OCI-M2 (cell line): ENCODE data around the gene EAF1.
"Not testable (repeated sequence)": the region's sequence is repeated elsewhere in the genome, so short reads cannot be mapped to it uniquely, and the experiment has no call there.

Experiments used
- DNase-seq: peaks from one replicate; lab custom pipeline; 2025; ENCODE audit not compliant: unreplicated experiment; lab: John Stamatoyannopoulos, UW

EAF1 gene

GRCh38 chr3:15427182-15427880 is at the start of gene EAF1, which contains the start of gene METTL6:
Gene EAF1, plus strand, starts transcription at chr3:15427598. Its CDS starts 182 bp downstream, at chr3:15427780.
Gene METTL6, minus strand, starts transcription at chr3:15427544. Its CDS starts 1,033 bp downstream, at chr3:15426511.
- DNase-seq: peak; percentile 43

DNA sequence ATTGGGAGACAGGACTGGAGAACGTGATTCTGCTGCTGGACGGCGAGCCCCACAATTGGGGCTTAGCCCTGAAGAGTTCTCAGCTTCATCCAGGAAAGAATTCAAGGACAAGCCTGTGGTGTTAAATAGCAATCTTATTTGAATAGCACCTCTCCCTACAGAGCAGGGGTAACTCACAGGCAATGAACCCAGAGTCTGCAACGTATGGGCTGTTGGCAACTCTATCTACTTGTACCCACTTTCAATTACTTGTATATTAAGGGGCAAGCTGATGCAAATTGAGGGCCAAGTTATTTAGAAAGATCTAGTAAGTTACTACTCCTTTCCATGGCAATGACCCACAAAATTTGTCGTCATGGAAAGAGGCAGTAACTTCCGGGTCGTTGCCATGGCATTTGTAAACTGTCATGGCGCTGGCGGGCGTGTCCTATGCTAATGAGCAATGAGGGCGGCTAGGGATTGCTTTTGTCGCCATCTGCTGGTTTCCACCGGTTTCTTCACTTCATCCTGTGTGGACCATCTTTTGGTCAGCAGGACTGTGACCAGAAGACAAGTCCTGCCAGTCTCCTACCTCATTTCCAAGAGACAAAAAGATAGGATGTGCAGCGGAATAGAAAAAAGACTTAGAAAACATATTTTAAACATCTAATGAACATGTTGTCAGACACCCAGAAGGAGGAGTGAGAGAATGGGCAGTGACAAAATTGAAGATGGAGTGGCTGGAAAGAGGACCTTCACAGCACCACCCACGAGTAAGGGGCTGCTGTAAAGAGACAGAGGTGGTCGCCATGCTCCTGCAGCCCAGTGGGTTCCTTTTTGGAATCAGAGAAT is 49.2 kb upstream of the EAF1 start:
- DNase-seq: peak; percentile 73

DNA sequence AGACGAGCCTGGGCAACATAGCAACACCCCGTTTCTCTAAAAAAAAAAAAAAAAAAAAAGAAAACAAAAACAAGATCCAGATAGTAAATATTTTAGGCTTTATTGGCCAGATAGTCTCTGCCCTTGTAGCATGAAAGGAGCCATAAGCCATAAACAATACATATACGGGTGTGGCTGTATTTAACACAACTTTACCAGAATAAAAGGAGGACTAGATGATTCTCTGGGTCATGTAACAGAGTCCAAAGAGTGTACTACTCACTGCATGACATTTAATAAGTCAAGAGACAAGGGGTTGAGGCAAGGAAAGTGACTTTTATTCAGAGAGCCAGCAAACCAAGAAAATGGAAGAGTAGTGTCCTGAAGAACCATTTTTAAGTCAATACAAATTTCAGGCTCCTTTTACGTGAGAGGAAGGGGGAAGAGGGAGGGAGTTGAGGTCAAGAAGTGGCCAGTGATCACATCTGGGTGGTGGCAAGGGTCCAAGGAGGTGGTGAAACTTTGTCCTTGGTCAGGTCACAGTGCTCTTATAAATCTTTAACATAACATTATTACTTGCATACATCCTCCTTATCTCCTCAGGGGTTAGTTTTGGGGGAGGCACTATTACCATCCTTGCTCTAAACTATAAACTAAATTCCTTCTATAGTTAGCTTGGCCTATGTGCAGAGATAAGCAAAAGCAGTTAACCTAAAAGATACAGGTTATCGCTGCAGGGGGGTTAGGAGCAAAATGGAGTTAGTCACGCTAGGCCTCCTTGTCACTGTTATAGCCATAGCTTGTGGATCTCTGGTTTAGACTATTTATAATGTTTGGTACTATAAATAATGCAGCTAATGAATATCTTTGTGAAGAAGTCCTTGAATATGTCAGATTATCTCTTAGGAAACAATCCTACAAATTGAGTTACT is 46.2 kb upstream of the EAF1 start:
- DNase-seq: no peak

DNA sequence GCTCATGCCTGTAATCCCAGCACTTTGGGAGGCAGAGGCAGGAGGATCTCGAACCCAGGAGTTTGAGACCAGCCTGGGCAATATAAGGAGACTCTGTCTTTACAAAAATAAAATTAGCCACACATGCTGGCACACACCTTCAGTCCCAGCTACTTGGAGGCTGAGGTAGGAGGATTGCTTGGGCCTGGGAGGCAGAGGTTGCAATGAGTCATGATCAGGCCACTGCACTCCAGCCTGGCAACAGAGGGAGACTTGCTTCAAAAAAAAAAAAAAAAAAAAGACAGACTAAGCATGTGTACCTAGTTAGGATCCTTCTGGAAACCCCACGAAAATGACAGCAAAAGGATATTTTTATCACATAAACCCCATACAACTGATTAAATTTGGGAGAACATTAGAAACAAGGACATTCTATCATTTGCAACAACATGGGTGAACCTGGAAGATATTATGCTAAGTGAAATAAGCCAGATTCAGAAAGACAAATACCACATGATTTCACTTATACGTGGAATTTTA is 44.9 kb upstream of the EAF1 start:
- DNase-seq: no peak

- DNase-seq: no peak
Measured at GRCh38 chr3:15384510-15385237, 42.7 kb upstream of the EAF1 start.

GRCh38 chr3:15385238-15385695 is 42.1 kb upstream of the EAF1 start:
- DNase-seq: not testable (repeated sequence)

GRCh38 chr3:15385901-15386653 is 41.3 kb upstream of the EAF1 start:
- no peak for DNase-seq

DNA sequence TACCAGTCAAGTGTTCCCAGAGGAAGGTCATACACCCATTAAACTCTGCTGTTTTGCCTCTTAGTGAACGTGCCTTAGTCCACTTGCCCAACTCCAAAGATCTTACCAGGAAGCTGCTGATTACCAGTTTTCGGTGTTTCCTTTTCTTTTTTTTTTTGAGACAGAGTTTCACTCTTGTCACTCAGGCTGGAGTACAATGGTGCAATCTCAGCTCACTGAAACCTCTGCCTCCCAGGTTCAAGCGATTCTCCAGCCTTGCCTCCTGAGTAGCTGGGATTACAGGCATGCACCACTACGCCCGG is 40.8 kb upstream of the EAF1 start:
- DNase-seq: not testable (repeated sequence)

DNA sequence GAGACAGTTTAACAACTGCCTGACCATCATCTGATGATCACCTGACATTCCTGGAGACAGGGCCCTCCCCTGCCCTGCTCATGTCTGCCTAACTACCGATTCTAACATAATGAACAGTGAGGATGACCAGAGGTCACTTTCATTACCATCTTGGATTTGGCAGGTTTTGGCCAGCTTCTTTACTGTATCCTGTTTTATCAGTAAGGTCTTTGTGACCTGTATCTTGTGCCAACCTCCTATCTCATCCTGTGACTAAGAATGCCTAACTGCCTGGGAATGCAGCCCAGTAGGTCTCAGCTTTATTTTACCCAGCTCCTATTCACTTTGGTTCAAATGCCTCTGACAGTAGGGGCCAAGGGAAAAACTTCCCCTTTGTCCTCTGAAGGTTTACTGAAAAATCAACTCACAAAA is 40.2 kb upstream of the EAF1 start:
- DNase-seq: no peak

GRCh38 chr3:15387735-15388134 is 39.7 kb upstream of the EAF1 start:
- no peak for DNase-seq

GRCh38 chr3:15388335-15388734 is 39.1 kb upstream of the EAF1 start:
- DNase-seq: not testable (repeated sequence)

DNA sequence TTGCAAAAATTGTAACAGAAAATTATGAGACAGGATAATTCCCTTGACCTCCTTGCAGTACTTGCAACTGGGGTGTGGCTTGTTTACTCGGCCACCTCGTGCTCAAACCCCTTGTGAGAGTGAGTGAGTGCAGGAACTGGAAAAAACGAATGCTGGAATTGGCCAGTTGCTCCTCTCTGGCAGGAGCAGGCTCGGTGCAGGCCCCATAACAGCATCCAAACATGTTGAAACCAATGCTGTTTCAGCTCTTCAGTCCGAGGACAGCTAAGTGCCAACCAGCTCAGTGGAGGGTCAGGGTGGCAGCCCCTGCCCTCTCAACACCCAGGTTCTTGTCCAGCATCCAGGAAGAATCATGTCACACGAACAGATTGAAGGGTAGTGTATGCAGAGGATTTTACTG is 36.9 kb upstream of the EAF1 start:
- no peak for DNase-seq

- no peak for DNase-seq
Measured at GRCh38 chr3:15391007-15391406, 36.4 kb upstream of the EAF1 start.

GRCh38 chr3:15393252-15393651 is 34.1 kb upstream of the EAF1 start:
- not testable (repeated sequence) for DNase-seq

DNA sequence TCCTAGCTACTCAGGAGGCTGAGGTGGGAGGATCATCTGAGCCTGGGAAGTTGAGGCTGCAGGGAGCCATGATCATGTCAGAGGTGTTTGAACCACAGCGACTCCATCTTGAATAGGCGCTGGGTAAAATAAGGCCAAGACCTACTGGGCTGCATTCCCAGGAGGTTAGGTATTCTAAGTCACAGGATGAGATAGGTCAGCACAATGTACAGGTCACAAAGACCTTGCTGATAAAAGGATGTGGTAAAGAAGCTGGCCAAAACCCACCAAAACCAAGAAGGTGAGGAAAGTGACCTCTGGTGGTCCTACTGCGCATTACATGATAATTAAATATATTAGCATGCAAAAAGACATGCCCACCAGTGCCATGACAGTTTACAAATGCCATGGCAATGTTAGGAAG is 28.7 kb upstream of the EAF1 start:
- DNase-seq: not testable (repeated sequence)

DNA sequence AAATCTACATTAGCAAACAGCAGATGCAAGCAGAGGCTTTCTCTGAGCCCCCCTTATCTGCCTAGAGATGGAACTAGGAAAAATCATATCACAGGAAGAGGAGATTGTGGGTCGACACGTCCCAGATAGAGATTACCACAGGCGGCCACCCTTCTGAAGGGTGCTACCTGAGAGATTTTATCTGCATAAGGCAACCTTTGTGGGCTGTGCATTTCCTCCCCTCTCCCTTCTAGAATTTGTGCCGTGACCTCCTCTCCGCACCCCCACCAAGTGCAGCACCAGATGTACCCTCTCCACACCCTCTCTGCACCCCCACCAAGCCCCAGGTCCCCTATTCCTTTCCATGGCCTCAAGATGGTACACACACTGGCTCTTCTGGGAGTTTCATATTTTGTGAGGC is 27.4 kb upstream of the EAF1 start:
- no peak for DNase-seq

GRCh38 chr3:15401936-15402335 is 25.5 kb upstream of the EAF1 start:
- no peak for DNase-seq

DNA sequence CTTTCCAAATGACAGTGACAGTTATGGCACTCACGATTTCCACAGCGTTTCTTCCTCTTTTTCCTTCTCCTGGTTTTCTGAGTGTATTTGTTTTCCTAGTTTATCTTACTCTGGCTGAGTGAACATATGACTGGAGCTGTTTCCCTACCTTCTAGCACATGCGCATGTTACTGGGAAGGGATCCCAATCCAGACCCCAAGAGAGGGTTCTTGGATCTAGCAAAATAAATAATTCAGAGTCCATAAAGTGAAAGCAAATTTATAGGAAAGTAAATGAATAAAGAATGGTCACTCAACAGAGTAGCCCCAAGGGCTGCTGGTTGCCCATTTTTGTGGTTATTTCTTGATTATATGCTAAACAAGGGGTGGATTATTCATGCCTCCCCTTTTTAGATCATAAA is 23.9 kb upstream of the EAF1 start:
- no peak for DNase-seq

- DNase-seq: no peak
Measured at GRCh38 chr3:15403965-15404364, 23.4 kb upstream of the EAF1 start.

- no peak for DNase-seq
Measured at GRCh38 chr3:15404767-15405166, 22.6 kb upstream of the EAF1 start.
